Mesenteric fat pad (tissue), 1 donor: ENCODE results near the gene RMND5B. TPM values are rescaled to one million over a fixed set of nuclear protein-coding genes. Genes with fewer than 3 reads are reported as not detected.

Experiments
- DNase-seq: peaks from one replicate; pipeline ENCODE4 v3.0.0-alpha.2; 2020; ENCODE audit warnings: low spot score
- total RNA-seq: library from RNA; stranded (reverse); fragmentation: NEBNext Ultra II Directional; extraction: Animal tissue kit (Norgen Biotek cat#: 25700); gene quantifications from one replicate; pipeline ENCODE4 v1.2.1, GENCODE V29; 2021
- donor health status: DM: yes; HTN: yes; CAD: no.

RMND5B gene
- total RNA-seq, 1 donor from 2014 or later = 32.9 TPM

- DNase-seq = no peak
These were observed 17.6 kb upstream of the RMND5B start, which contains the start of gene N4BP3 for GRCh38 chr5:178113141-178113787. Gene N4BP3 (plus strand): TSS chr5:178113532. CDS start chr5:178119584, 6,052 bp downstream.

- no peak for DNase-seq
These were observed 16.9 kb upstream of the RMND5B start for GRCh38 chr5:178113841-178114324.

GRCh38 chr5:178114325-178115135 lies 16.3 kb upstream of the RMND5B start:
- no peak for DNase-seq

GRCh38 chr5:178115136-178115813 lies 15.5 kb upstream of the RMND5B start:
- DNase-seq = no peak

- DNase-seq = no peak
These were observed 15.0 kb upstream of the RMND5B start for GRCh38 chr5:178115814-178116142.

- DNase-seq = no peak
These were observed 14.5 kb upstream of the RMND5B start for GRCh38 chr5:178116143-178116885.

- no peak for DNase-seq
These were observed 12.7 kb upstream of the RMND5B start for GRCh38 chr5:178117923-178118701.

GRCh38 chr5:178119915-178120606 lies 10.8 kb upstream of the RMND5B start:
- no peak for DNase-seq

GRCh38 chr5:178120607-178121357 lies 10.0 kb upstream of the RMND5B start:
- DNase-seq = no peak

GRCh38 chr5:178121391-178122276 lies 9.2 kb upstream of the RMND5B start:
- no peak for DNase-seq

GRCh38 chr5:178122346-178122745 lies 8.5 kb upstream of the RMND5B start:
- no peak for DNase-seq

GRCh38 chr5:178123094-178123965 lies 7.5 kb upstream of the RMND5B start:
- no peak for DNase-seq

- DNase-seq = no peak
These were observed 6.6 kb upstream of the RMND5B start for GRCh38 chr5:178123966-178124925.

GRCh38 chr5:178125253-178125906 lies 5.4 kb upstream of the RMND5B start:
- no peak for DNase-seq

GRCh38 chr5:178126556-178126955 lies 4.3 kb upstream of the RMND5B start:
- no peak for DNase-seq
